GM12801 (cell line): ENCODE measurements around the gene ATP10A.

Experiments
- TF ChIP-seq, protein P1 (sequence below): IDR thresholded peaks from one replicate; pipeline ENCODE4 v1.5.1; 2011; ENCODE audit warnings: control low read depth; ENCODE audit not compliant: insufficient read length; ENCODE audit errors: extremely low read depth

The ATP10A gene

DNA sequence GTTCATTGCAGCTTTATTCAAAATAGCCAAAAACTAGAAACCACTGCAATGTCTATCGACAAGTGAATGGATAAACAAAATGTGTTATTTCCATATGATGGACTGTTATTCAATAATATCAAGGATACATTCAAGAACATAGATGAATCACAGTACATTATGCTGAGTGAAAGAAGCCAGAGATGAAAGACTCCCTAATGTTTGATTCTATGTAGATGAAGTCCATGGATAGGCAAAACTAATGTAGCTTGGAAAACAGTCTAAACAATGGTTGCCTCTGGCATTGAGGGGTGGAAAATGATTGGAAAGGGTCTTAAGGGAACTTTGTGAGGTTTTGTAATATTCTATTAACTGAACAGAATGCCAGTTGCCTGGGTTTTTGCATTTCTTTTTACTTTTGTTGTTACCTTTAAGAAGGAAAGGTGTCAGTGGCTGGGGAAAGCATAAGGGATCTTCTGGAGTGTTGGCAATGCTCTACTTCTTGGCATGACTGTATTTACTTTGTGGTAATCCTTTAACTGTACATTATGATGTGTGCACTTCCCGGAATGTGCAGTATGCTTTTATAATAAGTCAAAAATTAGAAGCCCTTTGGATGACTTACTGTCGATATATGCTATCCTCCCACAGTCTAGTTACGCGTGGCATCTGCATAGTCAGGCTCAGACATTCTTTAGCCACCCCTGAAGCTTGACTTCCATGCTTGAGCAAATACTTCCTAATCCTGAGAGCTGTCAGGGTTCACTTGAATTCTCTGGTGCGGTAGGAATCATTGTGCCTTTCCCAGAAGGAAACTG is 20.5 kb upstream of the ATP10A start:
- TF ChIP-seq, protein P1, sequence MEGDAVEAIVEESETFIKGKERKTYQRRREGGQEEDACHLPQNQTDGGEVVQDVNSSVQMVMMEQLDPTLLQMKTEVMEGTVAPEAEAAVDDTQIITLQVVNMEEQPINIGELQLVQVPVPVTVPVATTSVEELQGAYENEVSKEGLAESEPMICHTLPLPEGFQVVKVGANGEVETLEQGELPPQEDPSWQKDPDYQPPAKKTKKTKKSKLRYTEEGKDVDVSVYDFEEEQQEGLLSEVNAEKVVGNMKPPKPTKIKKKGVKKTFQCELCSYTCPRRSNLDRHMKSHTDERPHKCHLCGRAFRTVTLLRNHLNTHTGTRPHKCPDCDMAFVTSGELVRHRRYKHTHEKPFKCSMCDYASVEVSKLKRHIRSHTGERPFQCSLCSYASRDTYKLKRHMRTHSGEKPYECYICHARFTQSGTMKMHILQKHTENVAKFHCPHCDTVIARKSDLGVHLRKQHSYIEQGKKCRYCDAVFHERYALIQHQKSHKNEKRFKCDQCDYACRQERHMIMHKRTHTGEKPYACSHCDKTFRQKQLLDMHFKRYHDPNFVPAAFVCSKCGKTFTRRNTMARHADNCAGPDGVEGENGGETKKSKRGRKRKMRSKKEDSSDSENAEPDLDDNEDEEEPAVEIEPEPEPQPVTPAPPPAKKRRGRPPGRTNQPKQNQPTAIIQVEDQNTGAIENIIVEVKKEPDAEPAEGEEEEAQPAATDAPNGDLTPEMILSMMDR, result no peak

DNA sequence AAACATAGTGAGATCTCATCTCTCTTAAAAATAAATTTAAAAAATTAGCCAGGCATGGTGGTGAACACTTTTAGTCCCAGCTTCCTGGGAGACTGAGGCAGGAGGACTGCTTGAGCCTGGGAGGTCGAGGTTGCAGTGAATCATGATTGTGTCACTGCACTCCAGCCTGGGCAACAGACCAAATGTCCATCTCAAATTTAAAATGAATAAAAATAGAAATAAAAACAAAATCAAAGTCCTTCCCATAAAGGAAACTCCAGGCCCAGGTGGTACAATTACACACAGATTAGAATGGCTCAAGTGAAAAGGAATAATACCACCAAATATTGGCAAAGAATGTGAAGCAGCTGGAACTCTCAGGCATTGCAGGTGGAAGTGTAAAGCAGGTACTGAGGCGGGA is 19.3 kb upstream of the ATP10A start:
- TF ChIP-seq, protein P1, result no peak

DNA sequence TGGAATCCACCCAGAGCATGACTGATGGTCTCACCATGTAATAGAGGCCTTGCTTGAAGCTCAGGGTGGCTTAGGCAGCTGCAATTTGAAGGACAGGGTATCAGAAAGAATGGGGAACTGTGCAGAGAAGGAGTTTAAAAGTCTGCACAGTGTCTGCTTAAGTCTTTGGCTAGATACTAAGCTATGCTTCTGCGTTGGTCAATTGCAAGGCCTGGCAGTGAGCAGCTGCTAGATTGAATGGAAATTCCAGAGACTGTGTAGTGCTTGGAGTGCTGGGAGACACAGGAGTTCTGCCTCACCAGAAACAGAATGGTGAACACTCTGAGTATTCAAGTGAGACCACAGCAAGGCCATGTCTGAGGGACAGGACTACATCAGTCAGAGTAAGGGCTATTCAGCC is 17.3 kb upstream of the ATP10A start:
- TF ChIP-seq, protein P1, result no peak

DNA sequence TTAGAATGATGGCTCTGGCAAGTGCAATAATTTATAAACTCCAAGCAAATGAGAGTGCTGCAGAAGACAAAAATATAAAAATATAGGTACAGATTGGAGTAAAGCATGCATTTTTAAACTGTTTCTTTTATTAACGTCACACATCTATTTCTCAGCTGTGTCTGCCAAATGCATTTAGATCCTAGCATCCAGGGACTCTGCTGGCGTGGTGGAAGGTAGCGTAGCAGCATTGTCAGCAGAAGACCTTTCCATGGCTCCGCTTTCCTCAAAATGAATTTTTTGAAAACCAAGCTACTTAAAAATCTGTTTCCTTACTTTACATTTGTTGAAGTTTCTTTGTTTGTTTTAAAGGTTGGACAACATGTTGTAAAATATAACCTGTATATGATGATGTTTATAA is 16.3 kb upstream of the ATP10A start:
- TF ChIP-seq, protein P1, result no peak

DNA sequence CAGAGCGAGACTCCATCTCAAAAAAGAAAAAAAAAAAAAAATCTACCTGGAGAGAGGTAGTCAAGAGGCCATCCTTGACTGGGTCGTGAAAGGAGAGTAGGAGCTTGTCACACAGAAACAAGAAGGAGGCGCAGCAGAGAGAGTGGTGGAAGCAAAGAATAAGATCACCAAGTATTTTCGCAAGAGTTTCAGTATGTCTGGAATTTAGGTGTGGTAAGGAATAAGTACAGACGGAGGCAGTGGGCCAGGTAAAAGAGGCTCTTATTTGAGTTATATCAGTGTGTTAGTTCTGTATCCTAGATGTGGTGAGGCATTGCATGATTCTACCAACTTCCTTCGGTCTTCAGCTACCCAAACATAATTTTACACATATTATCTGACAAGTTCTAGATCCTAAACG is 14.6 kb upstream of the ATP10A start:
- TF ChIP-seq, protein P1, result no peak

DNA sequence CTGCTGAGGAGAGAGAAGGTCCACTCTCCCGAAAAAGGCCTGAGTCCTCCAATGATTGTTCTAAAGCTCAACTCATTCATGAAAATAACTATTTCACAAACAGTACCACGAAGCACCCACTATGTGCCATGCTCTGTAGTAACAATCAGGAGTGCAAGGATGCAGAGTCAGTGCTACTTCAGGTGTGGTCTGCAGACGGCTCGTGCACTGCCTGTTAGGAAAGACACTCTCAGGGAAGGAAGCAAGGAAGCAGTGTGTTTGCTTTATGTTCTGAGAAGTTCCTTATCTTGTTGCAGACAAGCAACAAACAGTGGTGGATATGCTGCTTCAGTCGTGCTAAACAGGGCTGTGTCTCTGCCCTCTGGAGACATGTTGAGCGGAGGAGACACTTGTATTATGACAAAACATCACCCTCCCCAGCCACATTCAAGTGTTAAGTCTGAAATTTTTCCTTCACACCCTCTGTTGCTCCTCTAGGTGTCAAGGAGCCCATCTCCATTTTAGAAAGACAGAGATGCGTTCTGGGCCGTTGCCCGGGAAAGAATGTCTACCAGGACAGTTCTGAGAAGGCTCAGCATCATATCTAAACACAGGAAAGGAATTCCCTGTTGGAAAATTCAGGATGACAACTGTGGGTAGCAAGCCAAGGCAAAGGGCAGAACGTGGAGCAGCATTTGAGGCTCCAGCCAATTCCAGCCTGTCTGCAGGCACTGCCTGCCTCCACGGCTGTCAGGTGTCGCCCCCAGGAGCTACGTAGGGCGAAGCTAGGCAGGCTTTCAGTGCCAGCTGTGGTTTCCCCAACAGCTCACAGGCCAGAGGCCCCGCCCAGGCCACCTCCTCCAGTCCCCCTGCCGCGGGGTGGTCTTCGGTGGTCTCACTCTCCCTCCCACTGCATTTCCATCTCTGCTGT is 13.4 kb upstream of the ATP10A start:
- TF ChIP-seq, protein P1, result no peak

DNA sequence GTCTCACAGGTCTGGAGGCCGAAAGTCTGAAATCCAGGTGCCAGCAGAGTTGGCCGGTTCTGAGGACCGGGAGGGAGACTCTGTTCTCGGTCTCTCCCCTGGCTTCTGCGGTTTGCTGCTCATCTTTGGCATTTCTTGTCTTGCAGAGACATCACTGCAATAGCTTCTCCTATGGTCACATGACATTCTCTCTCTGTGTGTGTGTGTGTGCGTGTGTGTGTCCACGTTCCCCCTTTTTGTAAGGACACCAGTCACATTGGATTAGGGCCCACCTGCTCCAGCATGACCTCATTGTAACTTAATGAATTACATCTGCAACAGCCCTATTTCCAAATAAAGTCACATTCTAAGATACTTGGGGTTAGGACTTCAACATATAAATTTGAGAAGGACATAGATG is 12.4 kb upstream of the ATP10A start:
- TF ChIP-seq, protein P1, result no peak
